ENCODE measurements around the gene FKBP4.
A peak's percentile ranks its signal among the peaks of the same experiment; 100 is the strongest.

Gene FKBP4

DNA sequence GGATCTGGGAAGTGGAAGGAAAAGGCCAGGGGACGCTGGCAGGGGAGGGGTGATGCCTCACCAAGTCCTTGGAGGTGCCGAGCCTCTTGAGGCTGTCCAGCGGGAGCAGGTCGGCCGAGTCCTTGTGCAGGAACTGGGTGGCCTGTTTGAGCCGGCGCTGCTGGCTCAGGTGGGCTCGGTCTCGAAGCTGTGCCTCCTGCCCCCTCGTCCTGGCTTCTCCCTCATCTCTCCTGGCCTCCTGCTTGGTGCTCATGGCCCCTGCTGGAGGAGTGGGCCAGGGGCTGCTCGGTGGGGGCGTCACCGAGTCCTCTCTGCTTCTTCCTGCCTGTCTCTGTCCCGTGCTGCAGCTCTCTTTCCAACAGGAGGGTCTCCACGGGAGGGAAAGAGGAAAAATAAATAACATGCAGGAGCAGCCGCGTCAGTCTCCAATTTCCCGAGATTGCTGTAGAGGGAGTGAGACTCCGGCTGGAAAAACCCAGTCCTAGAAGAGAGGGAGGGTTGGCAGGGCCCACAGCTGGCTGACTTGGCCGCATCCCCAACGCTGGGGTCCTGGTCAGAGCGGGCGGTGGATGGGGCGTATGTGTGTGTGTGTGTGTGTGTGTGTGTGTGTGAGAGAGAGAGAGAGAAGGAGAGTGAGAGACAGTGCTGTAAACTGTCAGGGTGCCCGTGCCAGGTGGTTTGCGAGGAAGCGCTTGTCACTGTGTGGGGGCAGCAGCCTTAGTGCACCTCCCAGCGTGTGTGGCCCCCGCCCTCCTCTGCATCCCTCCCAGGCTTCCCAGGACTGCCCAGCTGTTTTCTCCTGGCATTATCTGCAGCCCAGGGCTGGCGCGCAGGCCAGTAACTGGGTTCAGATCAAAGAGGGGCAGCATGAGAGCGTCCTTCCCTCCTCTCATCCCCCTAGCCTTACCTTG lies 40.1 kb downstream of the FKBP4 start, which contains the start of gene NRIP2:
NRIP2 (minus strand) TSS at position 455 of the 911 bp plus-strand sequence; CDS start at position 403, 52 bp downstream.
- TF ChIP-seq, protein P1, sequence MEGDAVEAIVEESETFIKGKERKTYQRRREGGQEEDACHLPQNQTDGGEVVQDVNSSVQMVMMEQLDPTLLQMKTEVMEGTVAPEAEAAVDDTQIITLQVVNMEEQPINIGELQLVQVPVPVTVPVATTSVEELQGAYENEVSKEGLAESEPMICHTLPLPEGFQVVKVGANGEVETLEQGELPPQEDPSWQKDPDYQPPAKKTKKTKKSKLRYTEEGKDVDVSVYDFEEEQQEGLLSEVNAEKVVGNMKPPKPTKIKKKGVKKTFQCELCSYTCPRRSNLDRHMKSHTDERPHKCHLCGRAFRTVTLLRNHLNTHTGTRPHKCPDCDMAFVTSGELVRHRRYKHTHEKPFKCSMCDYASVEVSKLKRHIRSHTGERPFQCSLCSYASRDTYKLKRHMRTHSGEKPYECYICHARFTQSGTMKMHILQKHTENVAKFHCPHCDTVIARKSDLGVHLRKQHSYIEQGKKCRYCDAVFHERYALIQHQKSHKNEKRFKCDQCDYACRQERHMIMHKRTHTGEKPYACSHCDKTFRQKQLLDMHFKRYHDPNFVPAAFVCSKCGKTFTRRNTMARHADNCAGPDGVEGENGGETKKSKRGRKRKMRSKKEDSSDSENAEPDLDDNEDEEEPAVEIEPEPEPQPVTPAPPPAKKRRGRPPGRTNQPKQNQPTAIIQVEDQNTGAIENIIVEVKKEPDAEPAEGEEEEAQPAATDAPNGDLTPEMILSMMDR (IDR thresholded peaks at IDR 0.05; ENCODE audit: low read length, missing control alignments): peak; percentile 22
- DNase-seq (ENCODE audit: low read depth): peak; percentile 70
- no peak within 1 kb of the TSS for H3K4me3 ChIP-seq (replicated peaks; ENCODE audit: low read depth, low read length)

DNA sequence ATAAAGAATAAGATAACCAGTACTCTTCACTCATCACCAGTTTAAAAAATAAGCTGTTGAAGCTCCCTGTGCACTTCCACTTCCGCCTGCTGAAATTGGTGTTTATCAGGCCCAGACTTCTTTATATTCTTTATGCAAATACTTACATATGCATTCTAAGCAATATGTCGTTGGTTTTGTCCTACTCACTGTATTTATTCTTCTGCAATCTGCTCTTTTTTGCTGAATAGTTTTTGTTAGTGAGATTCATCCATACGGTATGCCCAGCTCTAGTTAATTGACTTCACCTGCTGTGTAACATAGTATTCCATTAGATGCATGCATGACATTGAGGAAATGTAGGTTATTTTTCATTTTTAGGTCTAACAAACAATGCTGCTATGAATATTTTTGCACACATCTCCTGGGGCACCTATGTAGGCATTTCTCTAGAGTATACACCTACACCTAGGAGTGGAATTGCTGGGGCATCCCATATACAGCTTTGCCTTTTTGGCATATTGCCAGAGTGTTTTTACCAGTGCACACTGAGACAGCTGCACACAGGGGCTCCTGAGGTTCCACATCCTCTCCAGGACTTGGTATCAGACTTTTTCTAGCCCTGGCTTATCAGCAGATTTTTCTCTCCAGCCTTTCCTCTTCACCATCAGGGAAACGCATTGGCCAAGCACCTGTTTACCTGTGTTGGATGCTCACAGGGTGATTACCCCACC lies 41.1 kb downstream of the FKBP4 start:
- TF ChIP-seq, protein P1 (IDR thresholded peaks at IDR 0.05; ENCODE audit: low read length, missing control alignments): no peak
- no peak for DNase-seq (ENCODE audit: low read depth)
- no peak overlapping the region for H3K4me3 ChIP-seq (replicated peaks; ENCODE audit: low read depth, low read length)

DNA sequence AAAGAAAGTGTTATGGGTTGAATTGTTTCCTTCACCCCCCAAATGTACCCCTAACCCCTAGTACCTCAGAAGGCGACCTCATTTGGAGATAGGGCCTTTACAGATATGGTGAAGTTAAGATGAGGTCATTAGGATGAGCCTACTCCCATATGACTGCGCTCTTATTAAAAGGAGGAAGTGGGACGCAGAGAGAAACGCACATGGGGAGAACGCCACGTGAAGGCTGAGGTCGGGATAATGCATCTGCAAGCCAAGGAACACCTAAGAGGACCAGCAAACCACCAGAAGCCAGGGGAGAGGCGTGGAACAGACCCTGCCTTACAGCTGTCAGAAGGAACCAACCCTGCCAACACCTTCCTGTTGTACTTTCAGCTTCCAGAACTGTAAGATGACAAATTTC lies 41.8 kb downstream of the FKBP4 start:
- TF ChIP-seq, protein P1 (IDR thresholded peaks at IDR 0.05; ENCODE audit: low read length, missing control alignments): no peak
- no peak for DNase-seq (ENCODE audit: low read depth)
- H3K4me3 ChIP-seq (replicated peaks; ENCODE audit: low read depth, low read length): no peak overlapping the region

DNA sequence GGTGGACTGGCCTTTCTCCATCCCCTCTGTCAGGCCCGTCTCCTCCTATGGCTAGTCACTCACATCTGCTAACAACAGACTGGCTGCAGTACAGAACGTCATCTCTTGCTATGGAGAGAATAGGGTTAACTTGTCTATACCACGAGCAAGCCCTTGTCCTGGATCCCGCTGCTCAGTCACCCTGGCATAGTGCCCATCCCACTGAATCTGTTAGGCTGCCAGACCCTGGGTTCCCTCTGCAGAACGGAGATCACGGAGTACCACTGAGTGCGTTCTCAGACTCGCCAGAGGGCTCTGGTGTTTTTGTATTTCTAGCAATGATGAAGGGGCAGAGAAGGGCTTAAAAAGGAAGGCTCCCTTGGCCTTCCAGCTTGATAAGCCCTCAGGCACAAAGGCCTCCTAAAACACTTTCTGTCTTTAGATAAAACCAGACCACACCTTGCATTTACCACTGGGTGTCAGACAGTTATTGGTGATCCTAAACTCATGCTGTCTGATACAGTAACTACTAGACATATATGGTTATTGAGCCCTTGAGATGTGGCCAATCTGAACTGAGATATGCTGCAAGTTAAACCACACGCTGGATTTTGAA lies 46.4 kb downstream of the FKBP4 start:
- TF ChIP-seq, protein P1 (IDR thresholded peaks at IDR 0.05; ENCODE audit: low read length, missing control alignments): no peak
- DNase-seq (ENCODE audit: low read depth): no peak
- no peak overlapping the region for H3K4me3 ChIP-seq (replicated peaks; ENCODE audit: low read depth, low read length)

DNA sequence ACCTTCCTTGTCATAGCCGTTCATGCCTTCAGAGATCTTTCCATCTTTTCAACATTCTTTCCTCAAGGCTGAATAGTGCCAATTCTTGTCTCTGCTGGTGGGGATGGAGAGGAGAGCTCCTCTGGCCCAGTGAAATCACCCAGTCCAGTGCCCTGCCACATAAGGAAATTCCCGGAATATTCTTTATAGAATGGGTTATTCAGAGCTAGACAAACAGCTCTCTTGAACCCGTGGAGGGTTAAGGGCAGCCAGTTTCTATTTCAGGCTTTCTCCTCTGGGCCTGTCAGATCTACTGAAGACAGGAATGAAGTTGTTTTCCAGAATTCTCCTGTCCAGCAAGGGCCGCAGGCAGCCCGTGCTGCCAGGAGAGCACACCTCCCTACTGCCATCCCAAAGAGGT lies 48.2 kb downstream of the FKBP4 start:
- DNase-seq (ENCODE audit: low read depth): no peak
- H3K4me3 ChIP-seq (replicated peaks; ENCODE audit: low read depth, low read length): no peak overlapping the region

DNA sequence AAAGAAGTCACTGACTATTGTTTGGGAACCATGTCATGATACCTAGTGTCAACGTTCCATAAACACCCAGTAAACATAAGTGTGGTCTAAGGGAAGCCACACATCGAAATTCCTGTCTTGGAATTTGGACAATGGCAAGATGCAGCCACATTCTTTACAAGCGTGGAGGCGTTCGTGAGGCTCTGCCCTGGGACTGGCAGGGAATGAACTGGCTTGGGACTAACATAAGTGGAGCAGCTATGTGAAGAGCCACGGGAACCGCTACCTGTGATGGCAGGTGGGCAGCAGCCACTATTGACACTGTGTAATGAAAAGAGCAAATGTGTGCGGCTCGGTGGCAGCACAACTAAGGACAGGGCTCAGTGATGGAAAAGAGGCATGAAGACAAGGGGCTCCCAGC lies 50.0 kb downstream of the FKBP4 start:
- TF ChIP-seq, protein P1 (IDR thresholded peaks at IDR 0.05; ENCODE audit: low read length, missing control alignments): no peak
- H3K4me3 ChIP-seq (replicated peaks; ENCODE audit: low read depth, low read length): no peak overlapping the region
- peak; percentile 18 for DNase-seq (ENCODE audit: low read depth)

More for the DNA sequence above, 48.2 kb downstream of the FKBP4 start:
- TF ChIP-seq, protein P1 (IDR thresholded peaks at IDR 0.05; ENCODE audit: low read length, missing control alignments): no peak

Data from fibroblast of pulmonary artery (primary cell).